A673 (cell line): ENCODE results near the gene ACSF2. TPM values are rescaled to one million over a fixed set of nuclear protein-coding genes. Genes with fewer than 3 reads are reported as not detected.

Source experiments
- BruUV-seq: library from RNA; stranded (reverse); fragments of 400-500 nt; replicated peaks from 2 replicates; lab custom pipeline; 2021; lab: Mats Ljungman, UMichigan
- CTCF ChIA-PET: fragments of 300-600 bp; sonication (Branson Sonifier 250); formaldehyde crosslinking; loops from one replicate; lab custom pipeline; 2022; ENCODE audit warnings: antibody characterized with exemption; lab: Charles Lee
- POLR2A ChIA-PET: fragments of 300-600 bp; sonication (Branson Sonifier 250); formaldehyde crosslinking; loops from one replicate; lab custom pipeline; 2022; ENCODE audit warnings: antibody characterized with exemption; ENCODE audit not compliant: low non-redundant PET; lab: Charles Lee
- DNase-seq: peaks from one replicate; pipeline ENCODE4 v3.0.0-alpha.2; 2015; ENCODE audit warnings: low spot score
- H3K27ac ChIP-seq: fragments of 200-600 bp; sonication (generic); 2 replicates; pipeline ENCODE4 v1.5.1; 2016; ENCODE audit warnings: mixed run types, low read depth, mild to moderate bottlenecking, mixed read lengths, antibody characterized with exemption, low read length; ENCODE audit not compliant: poor library complexity, severe bottlenecking
- H3K27me3 ChIP-seq: fragments of 200-600 bp; sonication (generic); replicated peaks from 2 replicates; pipeline ENCODE4 v1.6.1; 2017; ENCODE audit warnings: mixed run types, low read depth, mild to moderate bottlenecking, mixed read lengths, antibody characterized with exemption, low read length; ENCODE audit not compliant: insufficient read depth, poor library complexity
- H3K36me3 ChIP-seq: fragments of 200-600 bp; sonication (generic); 2 replicates; pipeline ENCODE4 v1.6.1; 2016; ENCODE audit warnings: mixed run types, mild to moderate bottlenecking, mixed read lengths, antibody characterized with exemption, low read length; ENCODE audit not compliant: insufficient read depth, poor library complexity, severe bottlenecking
- H3K4me1 ChIP-seq: fragments of 200-600 bp; sonication (generic); 2 replicates; pipeline ENCODE4 v1.6.1; 2017; ENCODE audit warnings: mixed run types, mild to moderate bottlenecking, mixed read lengths, antibody characterized with exemption, low read length; ENCODE audit not compliant: insufficient read depth, poor library complexity, severe bottlenecking
- H3K4me3 ChIP-seq: fragments of 200-600 bp; sonication (generic); 2 replicates; pipeline ENCODE4 v1.5.1; 2016; ENCODE audit warnings: low read depth, mixed run types, mild to moderate bottlenecking, mixed read lengths, low read length; ENCODE audit not compliant: poor library complexity, severe bottlenecking
- H3K9me3 ChIP-seq: fragments of 200-600 bp; sonication (generic); 2 replicates; pipeline ENCODE4 v1.6.1; 2016; ENCODE audit warnings: mixed run types, low read depth, mild to moderate bottlenecking, mixed read lengths, antibody characterized with exemption, low read length; ENCODE audit not compliant: poor library complexity, severe bottlenecking
- CTCF ChIP-seq: fragments of 300-800, 200-600 bp; sonication (generic); conservative IDR thresholded peaks from 2 replicates; pipeline ENCODE4 v1.5.1; 2017; ENCODE audit warnings: low read depth, mild to moderate bottlenecking, antibody characterized with exemption, low read length, moderate library complexity, mixed read lengths
- EZH2 ChIP-seq: fragments of 200-600 bp; sonication (generic); IDR thresholded peaks from 2 replicates; pipeline ENCODE4 v1.6.1; 2017; ENCODE audit warnings: borderline replicate concordance, low read depth, mild to moderate bottlenecking, mixed read lengths, antibody characterized with exemption, low read length; ENCODE audit not compliant: poor library complexity, severe bottlenecking
- intact Hi-C: fragments of 100-400 bp; cut with micrococcal nuclease; formaldehyde crosslinking; loops from one replicate; pipeline ENCODE4 v1.10.0; 2022; ENCODE audit not compliant: unreplicated experiment
- total RNA-seq: library from RNA; stranded (reverse); gene quantifications from 2 replicates; pipeline ENCODE4 v1.2.3, GENCODE V29; 2021

ACSF2 gene
- total RNA-seq, 1 experiment from 2014 or later, result 4.1 TPM

DNA sequence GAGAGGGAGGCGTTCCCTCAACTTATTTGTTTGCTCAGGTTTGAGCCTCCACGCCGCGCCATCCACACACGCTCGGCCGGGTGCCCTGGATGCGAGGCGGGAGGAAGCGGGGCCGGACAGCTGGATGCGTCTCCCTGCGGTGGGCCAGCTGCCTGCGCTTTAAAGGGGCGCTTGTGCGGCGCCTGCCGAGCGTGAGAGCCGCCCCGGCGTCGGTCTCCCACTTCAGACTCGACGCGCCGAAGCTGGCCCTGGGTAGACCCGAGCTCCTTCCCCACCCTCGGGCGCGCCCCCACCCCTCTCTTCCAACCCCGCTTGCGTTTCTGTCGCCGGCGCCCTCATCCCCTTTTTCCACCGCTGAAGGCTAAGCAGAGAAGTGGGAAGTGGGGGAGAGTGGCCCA is 43.2 kb downstream of the ACSF2 start:
- Histone ChIP-seq H3K4me3 (peak overlapping the region; percentile 44), H3K27me3 (peaks cover 23% of the 10 kb centered on the region), H3K4me1 (peaks cover 11% of the 10 kb centered on the region), H3K9me3 (no peaks in the 10 kb centered on the region), H3K27ac (no peak overlapping the region), H3K36me3 (no peaks in the 10 kb centered on the region)
- DNase-seq, result no peak
- TF ChIP-seq CTCF (no peak), EZH2 (peak; percentile 13)
- ChIA-PET CTCF (no interaction called here), POLR2A (no interaction called here)
- no TSS peak for BruUV-seq
- intact Hi-C loops, result no loop called here

- H3K4me1 ChIP-seq, result peaks cover 11% of the 10 kb centered on the region
- no peak for DNase-seq
- no peak overlapping the region for H3K4me3 ChIP-seq
- BruUV-seq, result no TSS peak
- H3K27me3 ChIP-seq, result peaks cover 23% of the 10 kb centered on the region
- H3K27ac ChIP-seq, result no peak overlapping the region
- intact Hi-C loops, result loop anchor here (10.0 kb wide), 1 partner anchor 95 kb away; the partner anchor contains the start of genes EME1 and MRPL27
- H3K9me3 ChIP-seq, result no peaks in the 10 kb centered on the region
- H3K36me3 ChIP-seq, result no peaks in the 10 kb centered on the region
- CTCF ChIA-PET, result no interaction called here
- no peak for TF ChIP-seq EZH2
- TF ChIP-seq CTCF, result no peak
- POLR2A ChIA-PET, result no interaction called here
These were observed 43.8 kb downstream of the ACSF2 start for GRCh38 chr17:50469671-50470305.

DNA sequence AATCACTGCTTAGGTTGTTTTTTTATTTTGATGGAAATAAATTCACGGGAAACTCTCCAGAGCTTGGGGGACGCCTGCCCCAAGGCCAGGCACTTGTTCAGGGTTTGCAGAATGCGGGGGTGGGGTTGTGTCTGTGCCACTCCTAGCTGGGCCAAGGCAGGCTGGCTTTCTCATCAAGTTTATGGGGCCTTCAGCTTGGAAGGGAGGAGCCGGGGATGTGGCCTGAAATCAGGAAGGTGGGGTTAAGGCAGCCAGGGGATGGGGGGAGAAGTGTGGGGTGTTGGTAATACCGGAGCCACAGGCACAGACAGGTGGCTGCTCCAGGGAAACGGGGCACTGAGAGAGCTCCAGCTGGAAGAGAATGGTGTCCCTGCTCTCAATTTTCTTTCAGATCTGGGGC is 44.4 kb downstream of the ACSF2 start:
- Histone ChIP-seq H3K27me3 (peaks cover 23% of the 10 kb centered on the region), H3K27ac (no peak overlapping the region), H3K4me3 (no peak overlapping the region), H3K4me1 (peaks cover 11% of the 10 kb centered on the region), H3K9me3 (no peaks in the 10 kb centered on the region), H3K36me3 (no peaks in the 10 kb centered on the region)
- ChIA-PET CTCF (no interaction called here), POLR2A (no interaction called here)
- intact Hi-C loops, result loop anchor here (10.0 kb wide), 1 partner anchor 96 kb away; the partner anchor contains the start of genes EME1 and MRPL27
- no peak for DNase-seq
- no peak for TF ChIP-seq CTCF
- no TSS peak for BruUV-seq
